Stomach smooth muscle (tissue), 2 donors: ENCODE results near the gene DCLK1.
A peak's percentile ranks its signal among the peaks of the same experiment; 100 is the strongest.

Source experiments
- H3K27ac ChIP-seq: one replicate; pipeline ENCODE4 v1.7.0; 2013; ENCODE audit warnings: mild to moderate bottlenecking, low read length, inconsistent platforms
- H3K27me3 ChIP-seq, 2 donors: one replicate each; pipeline ENCODE4 v1.7.0; 2013; ENCODE audit warnings: low read length in 2 of 2; ENCODE audit not compliant: insufficient read depth in 2 of 2, control insufficient read depth in 1 of 2
- H3K36me3 ChIP-seq, 2 donors: one replicate each; pipeline ENCODE4 v1.7.0; 2013; ENCODE audit warnings: low read length in 2 of 2; ENCODE audit not compliant: control insufficient read depth in 2 of 2, insufficient read depth in 2 of 2
- H3K4me1 ChIP-seq: one replicate; pipeline ENCODE4 v1.7.0; 2013; ENCODE audit warnings: low read length; ENCODE audit not compliant: control insufficient read depth, insufficient read depth
- H3K4me3 ChIP-seq, 2 donors: one replicate each; pipeline ENCODE4 v1.7.0; 2013; ENCODE audit warnings: low read length in 2 of 2
- H3K9ac ChIP-seq, 2 donors: one replicate each; pipeline ENCODE4 v1.7.0; 2013; ENCODE audit warnings: low read length in 2 of 2, mild to moderate bottlenecking in 1 of 2
- H3K9me3 ChIP-seq, 2 donors: one replicate each; pipeline ENCODE4 v1.7.0; 2013; ENCODE audit warnings: low read length in 2 of 2; ENCODE audit not compliant: control insufficient read depth in 2 of 2
- donor health status: healthy.
- donor health status: Pancreatic carcinoma.

DCLK1 gene

GRCh38 chr13:36154567-36155291 lies 23.5 kb upstream of the DCLK1 start:
- H3K4me1 ChIP-seq, result peaks cover 5% of the 10 kb centered on the region
- H3K27ac ChIP-seq, result no peak overlapping the region
- H3K9me3 ChIP-seq, result no peaks in the 10 kb centered on the region
- peaks cover 0 to 2% of the 10 kb centered on the region in 2 donors for H3K27me3 ChIP-seq
- no peaks in the 10 kb centered on the region for H3K36me3 ChIP-seq
- H3K4me3 ChIP-seq, result peak overlapping the region; percentile 31 to 73
- no peak overlapping the region for H3K9ac ChIP-seq

GRCh38 chr13:36151591-36151990 lies 20.4 kb upstream of the DCLK1 start:
- H3K9ac ChIP-seq, result no peak overlapping the region
- no peaks in the 10 kb centered on the region for H3K9me3 ChIP-seq
- H3K36me3 ChIP-seq, result no peaks in the 10 kb centered on the region
- H3K27me3 ChIP-seq, result no peaks in the 10 kb centered on the region
- peaks cover 5% of the 10 kb centered on the region for H3K4me1 ChIP-seq
- no peak overlapping the region for H3K27ac ChIP-seq
- H3K4me3 ChIP-seq, result no peak overlapping the region

GRCh38 chr13:36148446-36148845 lies 17.3 kb upstream of the DCLK1 start:
- Histone ChIP-seq H3K4me3 (no peak overlapping the region), H3K36me3 (no peaks in the 10 kb centered on the region), H3K27me3 (no peaks in the 10 kb centered on the region), H3K9me3 (no peaks in the 10 kb centered on the region), H3K9ac (no peak overlapping the region), H3K27ac (no peak overlapping the region), H3K4me1 (no peaks in the 10 kb centered on the region)

- H3K27me3 ChIP-seq, result no peaks in the 10 kb centered on the region
- no peaks in the 10 kb centered on the region for H3K36me3 ChIP-seq
- H3K4me1 ChIP-seq, result no peaks in the 10 kb centered on the region
- H3K27ac ChIP-seq, result no peak overlapping the region
- no peak overlapping the region for H3K4me3 ChIP-seq
- H3K9ac ChIP-seq, result no peak overlapping the region
- H3K9me3 ChIP-seq, result no peaks in the 10 kb centered on the region
These were observed 16.1 kb upstream of the DCLK1 start for GRCh38 chr13:36147330-36147729.

- no peaks in the 10 kb centered on the region for H3K4me1 ChIP-seq
- no peak overlapping the region for H3K27ac ChIP-seq
- H3K27me3 ChIP-seq, result no peaks in the 10 kb centered on the region
- no peaks in the 10 kb centered on the region for H3K36me3 ChIP-seq
- no peak overlapping the region for H3K9ac ChIP-seq
- H3K9me3 ChIP-seq, result no peaks in the 10 kb centered on the region
- no peak overlapping the region for H3K4me3 ChIP-seq
These were observed 15.5 kb upstream of the DCLK1 start for GRCh38 chr13:36146511-36147269.

GRCh38 chr13:36143738-36144137 lies 12.6 kb upstream of the DCLK1 start:
- Histone ChIP-seq H3K27me3 (no peaks in the 10 kb centered on the region), H3K4me1 (no peaks in the 10 kb centered on the region)

GRCh38 chr13:36142735-36143134 lies 11.6 kb upstream of the DCLK1 start:
- no peak overlapping the region for H3K4me3 ChIP-seq
- H3K4me1 ChIP-seq, result no peaks in the 10 kb centered on the region
- H3K9ac ChIP-seq, result no peak overlapping the region
- no peaks in the 10 kb centered on the region for H3K9me3 ChIP-seq
- H3K27ac ChIP-seq, result no peak overlapping the region
- no peaks in the 10 kb centered on the region for H3K27me3 ChIP-seq
- H3K36me3 ChIP-seq, result no peaks in the 10 kb centered on the region

More at GRCh38 chr13:36143738-36144137, 12.6 kb upstream of the DCLK1 start:
- no peak overlapping the region for H3K4me3 ChIP-seq
- H3K27ac ChIP-seq, result no peak overlapping the region
- no peak overlapping the region for H3K9ac ChIP-seq
- H3K36me3 ChIP-seq, result no peaks in the 10 kb centered on the region
- H3K9me3 ChIP-seq, result no peaks in the 10 kb centered on the region

- H3K36me3 ChIP-seq, result no peaks in the 10 kb centered on the region
- H3K9me3 ChIP-seq, result no peaks in the 10 kb centered on the region
- H3K4me3 ChIP-seq, result no peak overlapping the region
- H3K4me1 ChIP-seq, result peaks cover 5% of the 10 kb centered on the region
- no peak overlapping the region for H3K27ac ChIP-seq
- H3K9ac ChIP-seq, result no peak overlapping the region
- H3K27me3 ChIP-seq, result no peaks in the 10 kb centered on the region
These were observed 4.7 kb upstream of the DCLK1 start for GRCh38 chr13:36135876-36136275.

- Histone ChIP-seq H3K4me3 (no peak overlapping the region), H3K9me3 (no peaks in the 10 kb centered on the region), H3K27me3 (no peaks in the 10 kb centered on the region), H3K36me3 (no peaks in the 10 kb centered on the region), H3K9ac (no peak overlapping the region), H3K4me1 (peaks cover 5% of the 10 kb centered on the region), H3K27ac (no peak overlapping the region)
These were observed 3.5 kb upstream of the DCLK1 start for GRCh38 chr13:36134632-36135031.

- Histone ChIP-seq H3K36me3 (no peaks in the 10 kb centered on the region), H3K4me1 (peaks cover 5% of the 10 kb centered on the region), H3K9me3 (no peaks in the 10 kb centered on the region), H3K27ac (no peak overlapping the region), H3K9ac (no peak overlapping the region), H3K4me3 (no peak overlapping the region), H3K27me3 (no peaks in the 10 kb centered on the region)
These were observed 2.9 kb upstream of the DCLK1 start for GRCh38 chr13:36133950-36134626.
